ENCODE results near the gene IGFBP2. TPM values are rescaled to one million over a fixed set of nuclear protein-coding genes. Genes with fewer than 3 reads are reported as not detected.

Gene IGFBP2
- total RNA-seq, 1 donor from 2014 or later: 192 TPM

DNA sequence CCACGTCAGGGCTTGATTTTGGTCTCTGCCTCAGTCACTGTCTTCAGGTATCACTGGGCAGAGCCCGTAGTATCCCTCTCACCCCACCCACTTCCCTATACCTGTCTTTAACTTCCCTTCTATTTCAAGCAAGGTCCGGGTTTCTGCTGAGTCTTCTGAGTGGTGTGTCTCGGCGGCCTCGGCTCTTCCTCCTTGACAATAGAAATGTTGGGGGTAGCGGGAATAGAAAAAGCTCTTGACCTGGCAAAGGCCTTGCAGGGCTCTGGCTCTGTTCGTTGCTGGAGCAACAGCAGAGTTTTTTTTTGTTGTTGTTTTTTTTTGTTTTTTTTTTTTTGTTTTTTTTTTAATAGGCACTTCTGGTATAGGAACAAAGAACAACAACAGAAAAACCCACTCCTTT lies 78.1 kb downstream of the IGFBP2 start:
- peak; percentile 35 for ATAC-seq

DNA sequence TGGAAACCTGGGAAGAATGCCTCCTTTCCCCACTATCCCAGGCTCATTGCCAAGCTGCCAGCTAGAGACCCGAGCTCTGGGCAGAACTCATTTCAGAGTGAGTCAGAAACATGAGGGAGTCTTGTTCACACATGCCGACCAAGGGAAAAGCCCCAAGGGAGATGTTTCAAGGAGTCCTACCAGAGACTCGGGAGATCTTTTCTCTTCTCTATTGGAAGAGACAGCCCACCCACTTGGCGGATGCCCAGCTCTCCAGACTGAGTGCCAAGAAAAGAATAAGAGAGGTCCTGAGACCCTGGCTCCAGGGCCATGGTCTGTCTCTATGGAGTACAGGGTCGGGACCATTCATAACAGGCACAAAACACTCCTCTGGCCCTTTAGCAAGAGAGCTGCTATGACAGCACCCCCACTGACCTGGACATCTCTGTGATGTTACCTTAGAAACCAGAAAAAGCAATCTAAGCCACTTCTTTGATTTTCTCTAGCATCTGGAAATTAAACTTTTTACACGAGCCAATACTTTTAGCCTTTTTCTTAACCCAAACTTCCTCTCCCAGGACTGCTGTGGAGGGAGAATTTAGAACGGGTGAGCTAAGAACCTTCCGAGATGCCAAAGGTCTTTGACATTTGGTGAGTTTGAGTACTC lies 80.6 kb downstream of the IGFBP2 start:
- peak; percentile 68 for ATAC-seq

Other genes starting within 250 kb of the IGFBP2 start
- gene SMARCAL1, start 220.9 kb upstream of the IGFBP2 start, total RNA-seq: 17.5 TPM
- 2,683 TPM for gene RPL37A, start 134.6 kb upstream of the IGFBP2 start, total RNA-seq
- 34.9 TPM for gene IGFBP5, start 62.1 kb downstream of the IGFBP2 start, total RNA-seq
- gene TNP1, start 226.6 kb downstream of the IGFBP2 start, total RNA-seq: not detected

Measured in esophagus mucosa (tissue), 1 donor.